DND-41 (cell line): ENCODE measurements around the gene ARHGAP15.

Experiments used
- ATAC-seq: fragments of 200-7000 bp; cut with Tn5 transposase; 3 replicates; pipeline ENCODE4 v1.9.1; 2021; ENCODE audit warnings: low read depth; ENCODE audit not compliant: insufficient read depth
- DNase-seq: peaks from one replicate; pipeline ENCODE4 v3.0.0-alpha.2; 2020
- H2AFZ ChIP-seq: 2 replicates; pipeline ENCODE4 v1.6.0; 2012; ENCODE audit warnings: low read depth, low read length
- H3K27ac ChIP-seq: 2 replicates; pipeline ENCODE4 v1.5.1; 2012; ENCODE audit warnings: low read length, inconsistent platforms
- H3K27me3 ChIP-seq: fragments of 200-600 bp; sonication (generic); 2 replicates; pipeline ENCODE4 v1.6.0; 2012; ENCODE audit warnings: low read length, mild to moderate bottlenecking, inconsistent platforms; ENCODE audit not compliant: insufficient read depth, poor library complexity
- H3K36me3 ChIP-seq: 2 replicates; pipeline ENCODE4 v1.5.1; 2012; ENCODE audit warnings: low read length, inconsistent platforms; ENCODE audit not compliant: insufficient read depth
- H3K4me1 ChIP-seq: 2 replicates; pipeline ENCODE4 v1.5.1; 2012; ENCODE audit warnings: mild to moderate bottlenecking, low read length; ENCODE audit not compliant: insufficient read depth
- H3K4me2 ChIP-seq: 2 replicates; pipeline ENCODE4 v1.6.0; 2012; ENCODE audit warnings: mild to moderate bottlenecking, moderate library complexity, low read length, inconsistent platforms; ENCODE audit not compliant: insufficient read depth
- H3K4me3 ChIP-seq, 2 experiments: fragments of 200-600 bp in 1 of 2; shearing (Covaris generic) in 1 of 2; 2 replicates each; pipeline ENCODE4 v1.5.1; 2012 to 2016; ENCODE audit warnings: inconsistent platforms in 2 of 2, low read length in 2 of 2, mild to moderate bottlenecking in 2 of 2, low read depth in 1 of 2, moderate library complexity in 1 of 2
- H3K79me2 ChIP-seq: 2 replicates; pipeline ENCODE4 v1.6.0; 2012; ENCODE audit warnings: low read length, inconsistent platforms; ENCODE audit not compliant: insufficient read depth
- H3K9ac ChIP-seq: 2 replicates; pipeline ENCODE4 v1.6.0; 2012; ENCODE audit warnings: low read depth, mild to moderate bottlenecking, inconsistent platforms, low read length, moderate library complexity
- H3K9me3 ChIP-seq: 2 replicates; pipeline ENCODE4 v1.5.1; 2012; ENCODE audit warnings: low read length, moderate library complexity, mild to moderate bottlenecking, inconsistent platforms; ENCODE audit not compliant: insufficient read depth, severe bottlenecking
- H4K20me1 ChIP-seq: 2 replicates; pipeline ENCODE4 v1.6.0; 2012; ENCODE audit warnings: low read length; ENCODE audit not compliant: insufficient read depth
- EZH2 ChIP-seq: IDR thresholded peaks from 3 replicates; pipeline ENCODE4 v1.6.1; 2012; ENCODE audit warnings: borderline replicate concordance, low read depth, mild to moderate bottlenecking, moderate library complexity, low read length, inconsistent platforms; ENCODE audit not compliant: severe bottlenecking
- TF ChIP-seq, protein P1 (sequence below): IDR thresholded peaks from 2 replicates; pipeline ENCODE4 v1.5.1; 2012; ENCODE audit warnings: borderline replicate concordance, low read length, moderate library complexity, mild to moderate bottlenecking; ENCODE audit not compliant: poor library complexity, severe bottlenecking; ENCODE audit errors: extremely low read depth

The ARHGAP15 gene

DNA sequence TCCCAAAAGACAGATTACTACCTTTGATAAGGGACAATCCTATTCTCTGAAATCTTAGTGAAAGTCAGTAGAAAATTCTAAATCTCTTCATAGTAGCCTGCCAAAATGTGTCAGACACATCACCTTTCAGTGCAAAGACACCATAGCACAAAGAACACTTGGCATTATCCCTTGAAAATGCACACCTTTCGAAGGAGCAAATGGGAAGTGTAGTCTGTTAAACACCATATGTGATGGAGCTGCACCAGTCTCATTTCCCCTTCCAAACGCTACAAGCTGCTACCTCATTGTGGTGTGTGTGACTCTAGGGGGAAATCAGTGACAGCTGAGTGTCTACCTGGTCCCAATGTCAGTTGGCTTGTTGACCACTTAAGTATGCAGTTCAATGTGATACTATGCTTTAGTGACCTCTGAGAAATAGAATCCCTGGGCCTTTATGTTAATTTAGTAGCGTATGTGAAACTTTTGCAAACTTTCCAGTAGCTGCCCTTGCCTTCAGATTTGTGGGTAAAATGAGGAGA is 551.7 kb downstream of the ARHGAP15 start:
- H4K20me1 ChIP-seq: no peaks in the 10 kb centered on the region
- no peak for DNase-seq
- no peaks in the 10 kb centered on the region; the same call in 1 of the 2 replicates for H3K79me2 ChIP-seq

DNA sequence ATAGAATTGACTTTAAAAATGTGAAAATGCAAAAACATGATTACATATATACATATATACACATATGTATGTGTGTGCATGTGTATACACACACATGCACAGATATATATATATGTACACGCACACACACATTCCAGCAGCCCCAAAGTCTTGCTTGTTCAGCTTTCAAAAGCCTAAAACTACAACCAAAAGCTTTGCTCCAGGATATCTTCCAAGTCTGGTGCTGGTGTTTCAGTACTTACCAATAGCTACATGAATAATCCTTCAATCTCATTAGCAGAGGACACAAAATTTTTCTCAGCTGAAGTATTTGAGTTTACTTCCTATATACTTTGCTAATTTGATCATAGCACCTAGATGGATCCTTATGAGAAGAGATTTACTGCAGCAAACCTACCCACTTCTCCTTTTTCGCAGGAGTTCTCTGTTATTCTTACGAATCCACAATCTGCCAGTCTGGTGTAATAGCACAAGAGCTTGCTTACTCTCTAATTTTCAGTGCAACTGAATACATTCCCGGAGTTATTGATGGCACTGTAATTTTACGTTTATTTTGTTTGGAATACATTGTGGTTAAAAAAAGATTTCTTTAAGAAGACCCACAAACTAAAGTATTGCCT is 553.3 kb downstream of the ARHGAP15 start:
- Histone ChIP-seq H2AFZ (no peak overlapping the region), H3K36me3 (peaks cover 3% of the 10 kb centered on the region; the same call in 1 of the 2 replicates), H3K9ac (no peak overlapping the region), H3K4me1 (no peaks in the 10 kb centered on the region), H4K20me1 (no peaks in the 10 kb centered on the region), H3K79me2 (no peaks in the 10 kb centered on the region; the same call in 1 of the 2 replicates), H3K27ac (no peak overlapping the region), H3K9me3 (no peaks in the 10 kb centered on the region), H3K4me3 (no peak overlapping the region), H3K4me2 (no peak overlapping the region), H3K27me3 (no peaks in the 10 kb centered on the region)
- no peak for DNase-seq
- ATAC-seq: no peak
- TF ChIP-seq, protein P1, sequence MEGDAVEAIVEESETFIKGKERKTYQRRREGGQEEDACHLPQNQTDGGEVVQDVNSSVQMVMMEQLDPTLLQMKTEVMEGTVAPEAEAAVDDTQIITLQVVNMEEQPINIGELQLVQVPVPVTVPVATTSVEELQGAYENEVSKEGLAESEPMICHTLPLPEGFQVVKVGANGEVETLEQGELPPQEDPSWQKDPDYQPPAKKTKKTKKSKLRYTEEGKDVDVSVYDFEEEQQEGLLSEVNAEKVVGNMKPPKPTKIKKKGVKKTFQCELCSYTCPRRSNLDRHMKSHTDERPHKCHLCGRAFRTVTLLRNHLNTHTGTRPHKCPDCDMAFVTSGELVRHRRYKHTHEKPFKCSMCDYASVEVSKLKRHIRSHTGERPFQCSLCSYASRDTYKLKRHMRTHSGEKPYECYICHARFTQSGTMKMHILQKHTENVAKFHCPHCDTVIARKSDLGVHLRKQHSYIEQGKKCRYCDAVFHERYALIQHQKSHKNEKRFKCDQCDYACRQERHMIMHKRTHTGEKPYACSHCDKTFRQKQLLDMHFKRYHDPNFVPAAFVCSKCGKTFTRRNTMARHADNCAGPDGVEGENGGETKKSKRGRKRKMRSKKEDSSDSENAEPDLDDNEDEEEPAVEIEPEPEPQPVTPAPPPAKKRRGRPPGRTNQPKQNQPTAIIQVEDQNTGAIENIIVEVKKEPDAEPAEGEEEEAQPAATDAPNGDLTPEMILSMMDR: no peak
- TF ChIP-seq EZH2: no peak

More for the DNA sequence above, 551.7 kb downstream of the ARHGAP15 start:
- Histone ChIP-seq H3K4me3 (no peak overlapping the region), H3K36me3 (peaks cover 3% of the 10 kb centered on the region; the same call in 1 of the 2 replicates), H3K27ac (no peak overlapping the region), H2AFZ (no peak overlapping the region), H3K4me1 (no peaks in the 10 kb centered on the region), H3K9me3 (no peaks in the 10 kb centered on the region), H3K4me2 (no peak overlapping the region), H3K27me3 (no peaks in the 10 kb centered on the region), H3K9ac (no peak overlapping the region)
- no peak for ATAC-seq
- TF ChIP-seq EZH2: no peak
- TF ChIP-seq, protein P1: no peak

DNA sequence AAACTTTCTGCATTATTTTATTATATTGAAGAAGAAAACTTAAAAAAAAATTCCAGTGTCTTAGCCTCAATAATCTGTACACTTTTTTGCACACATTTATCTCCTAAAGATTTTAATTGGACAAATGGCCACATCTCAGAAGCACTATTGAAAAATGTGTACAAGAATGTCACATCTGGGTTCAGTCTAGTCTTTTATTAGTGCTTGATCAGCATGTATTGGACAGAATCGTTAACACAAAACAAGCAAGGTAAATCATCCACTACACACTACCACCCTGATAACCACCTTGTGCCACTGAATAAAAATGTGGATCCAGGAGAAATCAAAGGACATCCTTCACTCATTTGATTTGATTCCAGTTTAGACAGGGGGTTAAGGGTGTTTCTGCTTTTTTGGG is 554.8 kb downstream of the ARHGAP15 start:
- Histone ChIP-seq H4K20me1 (no peaks in the 10 kb centered on the region), H3K9me3 (no peaks in the 10 kb centered on the region), H3K27ac (no peak overlapping the region), H3K4me3 (no peak overlapping the region), H3K27me3 (no peaks in the 10 kb centered on the region), H3K4me2 (no peak overlapping the region), H3K79me2 (no peaks in the 10 kb centered on the region; the same call in 1 of the 2 replicates), H2AFZ (no peak overlapping the region), H3K4me1 (no peaks in the 10 kb centered on the region), H3K36me3 (peaks cover 9% of the 10 kb centered on the region; the same call in 1 of the 2 replicates), H3K9ac (no peak overlapping the region)
- no peak for DNase-seq
- ATAC-seq: no peak
- TF ChIP-seq, protein P1: no peak
- TF ChIP-seq EZH2: no peak
